HCT116 (cell line): ENCODE data around the gene SOX2. TPM values are rescaled to one million over a fixed set of nuclear protein-coding genes. Genes with fewer than 3 reads are reported as not detected.

ENCODE experiments used
- ATAC-seq: fragments of 200-7000 bp; cut with Tn5 transposase; 2 replicates; pipeline ENCODE4 v1.9.1; 2020; ENCODE audit warnings: mild to moderate bottlenecking, moderate library complexity
- BruUV-seq: library from RNA; stranded (reverse); fragments of 400-500 nt; replicated peaks from 2 replicates; lab custom pipeline; 2021; lab: Mats Ljungman, UMichigan
- CTCF ChIA-PET: fragments of 300-600 bp; sonication (Branson Sonifier 250); formaldehyde crosslinking; loops from one replicate; lab custom pipeline; 2021; ENCODE audit warnings: antibody characterized with exemption; lab: Charles Lee
- POLR2A ChIA-PET: fragments of 300-600, 350-600 bp; sonication (Branson Sonifier 250); formaldehyde crosslinking; loops from one replicate; lab custom pipeline; 2021; ENCODE audit warnings: antibody characterized with exemption; lab: Charles Lee
- RAD21 ChIA-PET, 2 experiments: fragments of 300-600 bp; sonication (Branson Sonifier 250); formaldehyde crosslinking; loops; one replicate each; lab custom pipeline; 2023; ENCODE audit warnings: low total read pairs in 2 of 2; ENCODE audit not compliant: uncharacterized antibody in 2 of 2, unreplicated experiment in 2 of 2, low non-redundant PET in 1 of 2; lab: Charles Lee
- DNase-seq: peaks from one replicate; pipeline ENCODE4 v3.0.0-alpha.2; 2010; ENCODE audit warnings: low read depth, low spot score
- H2AFZ ChIP-seq: fragments of 200-600 bp; shearing (Covaris generic), sonication (generic); 2 replicates; pipeline ENCODE4 v1.6.1; 2017; ENCODE audit warnings: low read depth, mixed run types, mixed read lengths, antibody characterized with exemption, low read length; ENCODE audit not compliant: poor library complexity, severe bottlenecking
- H3K27ac ChIP-seq: 2 replicates; pipeline ENCODE4 v1.5.1; 2012; ENCODE audit warnings: low read depth, low read length
- H3K27me3 ChIP-seq: fragments of 200-600 bp; sonication (generic); 2 replicates; pipeline ENCODE4 v1.6.1; 2016; ENCODE audit warnings: mixed run types, low read length, mixed read lengths; ENCODE audit not compliant: insufficient read depth
- H3K36me3 ChIP-seq, 2 experiments: fragments of 200-500 bp in 1 of 2; fragments of 200-600 bp in 1 of 2; sonication (Bioruptor generic) in 1 of 2; sonication (generic) in 1 of 2; 2 replicates each; pipeline versions ENCODE4 v1.5.1 to v1.6.1; 2014 to 2016; ENCODE audit warnings: low read length in 2 of 2, inconsistent platforms in 1 of 2, mixed read lengths in 1 of 2, mixed run types in 1 of 2; ENCODE audit not compliant: insufficient read depth in 2 of 2, control insufficient read depth in 1 of 2
- H3K4me1 ChIP-seq, 2 experiments: fragments of 200-600 bp in 1 of 2; sonication (generic) in 1 of 2; 2 replicates each; pipeline versions ENCODE4 v1.5.1 to v1.6.1; 2012 to 2017; ENCODE audit warnings: low read length in 2 of 2, inconsistent platforms in 1 of 2, mild to moderate bottlenecking in 1 of 2, mixed read lengths in 1 of 2, mixed run types in 1 of 2, moderate library complexity in 1 of 2; ENCODE audit not compliant: insufficient read depth in 2 of 2, control insufficient read depth in 1 of 2
- H3K4me2 ChIP-seq: fragments of 200-600 bp; sonication (generic); 2 replicates; pipeline ENCODE4 v1.6.1; 2017; ENCODE audit warnings: mixed run types, low read length, mixed read lengths
- H3K4me3 ChIP-seq, 2 experiments: fragments of 200-600 bp in 1 of 2; sonication (generic) in 1 of 2; replicated peaks in 1 of 2; 2 replicates each; pipeline ENCODE4 v1.5.1; 2011 to 2016; ENCODE audit warnings: low read length in 2 of 2, control low read depth in 1 of 2, low read depth in 1 of 2, mild to moderate bottlenecking in 1 of 2, mixed read lengths in 1 of 2, mixed run types in 1 of 2
- H3K79me2 ChIP-seq: fragments of 200-600 bp; sonication (generic); 2 replicates; pipeline ENCODE4 v1.6.1; 2017; ENCODE audit warnings: mild to moderate bottlenecking, mixed run types, low read length, moderate library complexity, mixed read lengths; ENCODE audit not compliant: insufficient read depth
- H3K9ac ChIP-seq: fragments of 200-600 bp; sonication (generic); 2 replicates; pipeline ENCODE4 v1.6.1; 2016; ENCODE audit warnings: low read length, mixed read lengths
- H3K9me2 ChIP-seq: fragments of 200-600 bp; sonication (generic), shearing (Covaris generic); 2 replicates; pipeline ENCODE4 v1.6.1; 2017; ENCODE audit warnings: mixed run types, mild to moderate bottlenecking, moderate library complexity; ENCODE audit not compliant: insufficient read depth
- H3K9me3 ChIP-seq, 2 experiments: fragments of 200-500 bp in 1 of 2; fragments of 200-600 bp in 1 of 2; sonication (Bioruptor generic) in 1 of 2; sonication (generic) in 1 of 2; 2 replicates each; pipeline ENCODE4 v1.6.1; 2014 to 2017; ENCODE audit warnings: low read length in 2 of 2, mixed read lengths in 2 of 2, inconsistent platforms in 1 of 2, low read depth in 1 of 2, mild to moderate bottlenecking in 1 of 2, mixed run types in 1 of 2, moderate library complexity in 1 of 2; ENCODE audit not compliant: control insufficient read depth in 1 of 2, insufficient read depth in 1 of 2
- H4K20me1 ChIP-seq: fragments of 200-600 bp; sonication (generic), shearing (Covaris generic); 2 replicates; pipeline ENCODE4 v1.6.1; 2017; ENCODE audit warnings: mixed run types, mild to moderate bottlenecking, moderate library complexity; ENCODE audit not compliant: insufficient read depth
- CBX3 ChIP-seq: IDR thresholded peaks from 2 replicates; pipeline ENCODE4 v1.6.1; 2012; ENCODE audit warnings: low read depth
- CEBPB ChIP-seq: IDR thresholded peaks from 2 replicates; pipeline ENCODE4 v1.6.1; 2012; ENCODE audit warnings: low read depth
- CTCF ChIP-seq, 3 experiments: fragments of 200-600 bp in 1 of 3; sonication (generic) in 1 of 3; IDR thresholded peaks in 2 of 3; conservative IDR thresholded peaks in 1 of 3; 2 replicates each; pipeline ENCODE4 v1.5.1; 2012 to 2017; ENCODE audit warnings: low read depth in 2 of 3, low read length in 2 of 3, antibody characterized with exemption in 1 of 3, borderline replicate concordance in 1 of 3, control low read depth in 1 of 3, mild to moderate bottlenecking in 1 of 3, mixed read lengths in 1 of 3, mixed run types in 1 of 3, moderate library complexity in 1 of 3; ENCODE audit not compliant: insufficient read depth in 1 of 3
- JUND ChIP-seq: IDR thresholded peaks from 2 replicates; pipeline ENCODE4 v1.6.1; 2012
- MAX ChIP-seq: IDR thresholded peaks from 2 replicates; pipeline ENCODE4 v1.6.1; 2012
- POLR2AphosphoS5 ChIP-seq: IDR thresholded peaks from 2 replicates; pipeline ENCODE4 v1.6.1; 2011; ENCODE audit warnings: mild to moderate bottlenecking, low read depth, low read length, moderate library complexity
- ZBTB33 ChIP-seq: IDR thresholded peaks from 2 replicates; pipeline ENCODE4 v1.6.1; 2011; ENCODE audit warnings: mild to moderate bottlenecking, low read length, moderate library complexity; ENCODE audit not compliant: insufficient replicate concordance; ENCODE audit errors: extremely low read depth
- intact Hi-C: fragments of 100-400 bp; cut with micrococcal nuclease; formaldehyde crosslinking; loops from 2 replicates; pipeline ENCODE4 v1.10.0; 2022
- total RNA-seq: library from RNA; stranded (reverse); gene quantifications from one replicate; pipeline ENCODE4 v1.2.1, GENCODE V29; 2021; ENCODE audit not compliant: unreplicated experiment

SOX2 gene
- total RNA-seq, 1 experiment from 2014 or later, result 0.15 TPM

GRCh38 chr3:181712226-181712552 lies 464 bp downstream of the SOX2 start:
- Histone ChIP-seq H3K27me3 (no peaks in the 10 kb centered on the region), H3K9me3 (no peaks in the 10 kb centered on the region), H3K4me1 (peaks cover 11 to 16% of the 10 kb centered on the region in 2 experiments; a peak in 2 of 4 replicates), H3K79me2 (no peaks in the 10 kb centered on the region), H3K4me3 (no peak overlapping the region), H3K9me2 (no peaks in the 10 kb centered on the region), H4K20me1 (no peaks in the 10 kb centered on the region), H2AFZ (no peak overlapping the region), H3K36me3 (no peaks in the 10 kb centered on the region), H3K27ac (no peak overlapping the region), H3K9ac (no peak overlapping the region), H3K4me2 (peak overlapping the region; percentile 73; the same call in 1 of the 2 replicates)
- BruUV-seq, result no TSS peak
- DNase-seq (no peak), ATAC-seq (no peak)
- POLR2A ChIA-PET, result no interaction called here
- intact Hi-C loops, result no loop called here
- RAD21 ChIA-PET, result no interaction called here
- CTCF ChIA-PET, result no interaction called here
- TF ChIP-seq ZBTB33 (no peak), POLR2AphosphoS5 (no peak), CBX3 (no peak), CTCF (IDR thresholded peaks at IDR 0.05 in 2 of 3, conservative IDR thresholded peaks at IDR 0.05 in 1 of 3; ENCODE audit: borderline replicate concordance in 1 of 3, insufficient read depth in 1 of 3, low read depth in 2 of 3, low read length in 2 of 3) (no peak), MAX (no peak), CEBPB (no peak), JUND (no peak)
